CD4-positive, alpha-beta T cell treated with Interleukin-17A for 4 hours (primary cell): Measurements from ENCODE around the gene DOCK1.

Source experiments
- DNase-seq: peaks from one replicate; pipeline ENCODE4 v3.0.0-alpha.2; 2020; ENCODE audit warnings: mixed read lengths

DOCK1 gene

DNA sequence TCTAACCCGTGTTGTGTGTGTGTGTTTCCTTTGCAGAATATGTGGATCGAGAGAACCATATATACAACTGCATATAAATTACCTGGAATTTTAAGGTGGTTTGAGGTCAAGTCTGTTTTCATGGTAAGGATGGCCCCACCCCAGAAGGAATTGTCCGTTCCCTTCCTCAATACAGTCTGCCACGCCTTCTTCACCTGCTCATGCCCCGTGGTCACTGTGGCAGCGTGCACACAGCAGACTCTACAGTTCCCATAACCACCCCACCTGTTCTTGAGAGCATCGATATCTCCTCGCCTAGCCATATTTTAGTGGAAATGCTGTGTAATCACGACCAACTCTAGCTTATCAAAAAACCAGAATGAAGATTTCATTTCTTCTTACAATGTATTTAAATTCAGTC, 509.9 kb downstream of the DOCK1 start:
- DNase-seq = no peak

DNA sequence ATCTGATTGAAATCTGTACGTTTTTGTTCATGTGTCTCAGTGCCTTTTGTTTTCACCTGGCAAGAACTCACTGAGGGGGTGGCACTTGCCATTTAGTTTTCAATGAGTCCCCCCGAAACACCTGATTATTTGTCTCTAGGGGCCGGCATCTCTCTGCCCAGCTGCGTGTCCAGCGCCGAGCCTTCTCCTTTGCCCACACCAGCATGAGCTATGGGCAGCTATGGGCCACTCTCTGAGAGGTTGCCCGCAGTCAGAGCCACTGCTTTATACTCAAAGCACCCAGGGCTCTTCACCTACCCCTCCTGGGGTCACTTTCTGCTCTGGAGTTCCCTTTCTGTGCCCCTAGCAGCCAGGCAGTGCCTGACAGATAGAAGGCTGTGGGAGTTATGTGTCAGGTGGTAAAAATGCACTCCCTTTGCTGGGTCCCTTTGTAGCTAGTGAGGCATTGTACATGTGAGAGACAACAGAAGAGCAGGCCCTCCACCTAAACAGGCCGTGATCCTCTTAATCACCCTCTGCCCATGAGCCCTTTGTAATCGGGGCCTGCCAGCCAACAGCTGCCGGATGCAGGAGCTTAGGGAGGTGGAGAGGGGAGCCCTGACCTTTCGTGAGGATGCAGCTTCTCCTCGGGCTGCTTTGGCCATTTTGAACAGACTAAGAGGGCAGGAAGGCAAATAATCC, 510.8 kb downstream of the DOCK1 start:
- DNase-seq = no peak

DNA sequence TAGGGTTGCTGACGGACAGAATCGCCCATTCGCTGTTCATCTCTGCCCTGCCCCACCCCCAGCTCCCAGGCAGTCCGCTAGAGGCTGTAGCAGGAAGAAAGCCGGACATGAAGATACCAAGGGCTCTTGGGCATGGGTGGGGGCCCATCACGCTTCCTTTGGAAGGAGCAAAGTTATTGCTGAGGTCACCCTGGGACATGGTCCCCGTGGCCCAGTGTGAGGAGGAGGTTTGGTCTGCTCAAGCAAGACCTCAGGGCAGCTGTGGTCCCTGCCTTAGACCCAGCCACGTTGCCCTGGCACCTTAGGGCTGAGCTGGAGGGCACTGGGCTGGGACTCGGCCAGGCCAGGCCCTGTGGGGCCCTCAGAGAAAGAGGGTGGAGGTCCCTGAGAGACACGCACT, 511.8 kb downstream of the DOCK1 start:
- DNase-seq = no peak

DNA sequence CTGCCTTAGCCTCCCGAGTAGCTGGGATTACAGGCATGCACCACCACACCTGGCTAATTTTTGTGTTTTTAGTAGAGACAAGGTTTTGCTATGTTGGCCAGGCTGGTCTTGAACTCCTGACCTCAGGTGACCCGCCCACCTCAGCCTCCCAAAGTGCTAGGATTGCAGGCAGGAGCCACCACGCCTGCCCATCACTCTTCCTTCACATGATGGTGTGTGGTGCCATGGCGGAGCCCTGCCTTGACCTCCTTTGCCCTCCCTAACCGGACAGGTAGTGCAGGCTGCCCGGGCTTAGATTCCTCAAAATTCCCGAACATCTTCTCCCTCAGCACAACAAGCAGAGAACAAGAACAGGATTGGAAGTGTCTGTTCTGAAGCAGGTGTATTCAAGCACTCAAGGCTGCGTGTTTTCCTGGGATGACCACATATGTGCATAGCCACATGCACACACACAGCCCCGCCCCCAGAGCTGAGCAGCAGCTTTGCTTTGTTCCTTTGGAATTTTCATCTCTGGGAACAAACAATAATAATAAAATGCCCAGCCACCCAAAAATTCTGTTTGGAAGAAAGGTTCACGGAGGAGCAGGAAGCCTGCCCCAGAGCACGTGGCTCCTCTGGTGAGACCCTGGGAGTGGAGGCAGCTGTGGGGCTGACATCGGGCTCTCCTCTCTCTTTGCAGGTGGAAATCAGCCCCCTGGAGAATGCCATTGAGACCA, 512.6 kb downstream of the DOCK1 start:
- DNase-seq = no peak

DNA sequence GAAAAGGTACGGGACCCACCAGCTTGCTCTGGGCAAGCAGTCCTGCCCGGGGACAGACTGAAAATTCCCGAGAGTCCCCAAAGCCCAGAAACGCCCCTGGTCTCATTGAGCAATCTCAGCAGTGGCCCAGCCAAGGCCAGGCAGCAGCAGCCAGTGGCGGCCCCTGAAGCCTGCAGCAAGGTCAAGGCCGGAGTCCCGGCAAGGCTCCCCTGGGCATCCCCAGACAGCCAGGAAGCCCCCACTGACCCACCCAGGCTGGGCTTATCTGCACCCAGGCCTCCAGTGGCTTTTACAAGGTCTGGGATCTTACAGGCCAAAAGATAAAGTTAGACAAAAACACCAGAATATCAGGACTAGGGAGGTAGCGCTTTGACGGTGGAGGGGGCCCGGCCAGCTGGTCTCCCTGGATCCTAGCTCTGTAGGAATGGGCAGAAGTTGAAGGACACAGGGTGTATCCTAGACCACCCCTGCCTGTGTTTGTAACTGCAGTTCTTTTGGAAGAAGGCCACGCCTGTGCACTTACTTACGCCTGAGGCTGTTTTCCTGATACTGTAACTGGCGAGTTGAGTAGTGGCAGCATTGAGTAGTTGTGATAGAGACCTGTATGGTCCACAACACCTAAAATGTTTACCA, 513.4 kb downstream of the DOCK1 start:
- DNase-seq = no peak

DNA sequence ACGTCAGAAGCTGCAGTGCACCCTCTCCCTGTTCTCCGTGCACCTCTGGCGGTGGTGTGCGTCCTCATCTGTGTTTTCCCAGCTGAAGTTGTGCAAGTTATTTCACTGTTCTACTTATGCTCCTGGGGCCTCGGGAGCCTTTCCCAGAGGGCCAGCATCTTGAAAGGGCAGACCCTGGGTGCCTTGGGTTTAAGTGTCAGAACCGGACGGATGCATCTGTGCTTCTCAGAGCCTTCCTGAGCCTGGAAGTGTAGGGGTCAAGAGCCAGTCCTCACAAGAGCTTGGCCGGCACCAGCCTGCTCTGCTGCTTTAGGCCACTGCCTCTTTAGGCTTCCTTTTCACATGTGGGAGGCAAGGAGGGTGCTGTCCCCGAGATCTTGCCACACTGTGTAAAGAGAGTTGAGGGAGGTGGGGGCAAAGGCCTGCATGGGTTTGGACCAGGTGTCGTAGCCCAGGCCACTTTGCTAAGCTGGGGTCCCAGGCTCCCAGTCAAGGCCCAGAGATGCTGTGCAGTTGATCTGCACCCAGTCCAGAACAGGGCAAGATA, 515.0 kb downstream of the DOCK1 start:
- DNase-seq = no peak

DNA sequence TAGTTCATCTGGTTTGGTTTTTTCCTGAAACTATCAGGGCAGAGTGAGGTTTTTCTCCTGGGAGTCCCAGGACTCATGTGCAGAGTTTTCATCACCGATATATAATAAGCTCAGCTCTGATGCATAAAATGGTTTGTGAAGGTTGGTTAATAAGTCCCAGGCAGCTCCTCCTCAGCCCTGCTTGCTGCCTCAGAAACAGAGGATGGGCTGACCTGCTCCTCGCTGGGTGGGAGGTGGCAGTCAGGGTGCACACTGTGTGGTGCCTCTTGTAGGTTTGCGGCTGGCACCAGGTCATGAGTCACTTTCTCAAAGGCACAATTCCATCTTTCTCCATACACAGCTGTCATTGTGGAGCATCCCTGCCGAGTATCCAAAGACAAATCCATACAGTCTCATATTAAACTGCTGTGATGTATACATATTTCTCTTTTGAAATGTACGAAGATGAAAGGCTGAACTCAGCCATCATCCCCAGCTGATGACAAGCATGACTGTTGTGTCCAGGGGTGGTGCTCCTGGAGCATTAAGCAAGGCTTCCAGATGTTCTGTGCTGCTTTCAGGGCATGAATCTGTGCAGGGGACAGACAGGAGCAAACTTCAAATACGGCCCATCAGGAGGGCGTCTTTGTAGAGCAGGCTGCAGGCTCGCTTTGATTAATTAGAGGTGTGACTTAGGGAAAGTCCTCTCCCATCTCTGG, 518.1 kb downstream of the DOCK1 start:
- DNase-seq = no peak

DNA sequence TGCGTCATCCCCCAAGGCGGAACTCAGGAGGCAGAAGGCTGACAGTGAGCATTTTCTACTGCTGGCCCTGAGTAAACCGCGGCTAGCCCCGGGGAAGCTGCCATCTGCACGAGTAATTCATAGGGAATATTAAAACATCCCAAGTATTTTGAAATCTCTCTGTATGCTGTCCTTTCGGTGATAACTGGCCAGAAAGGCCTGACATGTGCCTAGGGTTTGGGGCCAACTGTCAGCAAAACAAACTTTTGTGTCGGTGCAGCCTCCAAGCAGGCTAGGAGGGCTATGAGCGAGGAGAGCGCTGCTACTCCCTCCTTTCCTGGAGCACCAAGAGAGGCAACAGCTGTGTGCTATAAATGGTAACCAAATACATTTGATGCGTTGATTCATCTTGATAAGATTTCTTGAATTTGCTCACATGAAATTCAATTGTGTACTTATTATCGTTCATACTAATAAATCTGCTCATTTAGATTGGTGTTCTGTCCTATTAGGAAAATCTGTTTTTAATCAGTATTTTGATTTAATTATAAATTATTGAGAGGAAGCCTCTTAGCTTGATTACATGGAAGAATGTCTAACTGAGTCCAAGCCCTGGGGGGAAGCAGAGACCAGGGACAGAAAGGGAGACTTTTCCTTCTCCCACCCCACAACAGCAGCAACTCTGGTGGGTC, 519.5 kb downstream of the DOCK1 start:
- DNase-seq = no peak

DNA sequence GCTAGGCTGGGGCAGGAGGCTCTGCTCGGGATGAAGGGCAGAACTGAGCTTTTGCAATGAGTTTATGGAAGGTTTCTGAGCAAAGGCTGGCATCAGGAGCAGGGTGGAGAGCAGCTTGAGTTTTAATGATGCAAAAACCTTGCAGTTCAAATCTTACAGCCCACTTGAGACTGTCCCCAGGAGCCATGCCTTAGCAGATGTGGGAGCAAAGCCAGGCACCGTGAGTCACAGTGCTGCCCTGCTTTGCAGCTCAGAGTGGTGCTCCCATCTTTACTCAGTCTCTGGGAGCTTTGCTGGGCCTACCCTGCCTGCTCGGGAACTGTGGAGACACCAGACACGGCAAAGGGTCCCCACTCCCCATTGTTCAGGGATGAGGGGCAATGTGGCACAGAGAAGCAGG, 521.5 kb downstream of the DOCK1 start:
- no peak for DNase-seq

DNA sequence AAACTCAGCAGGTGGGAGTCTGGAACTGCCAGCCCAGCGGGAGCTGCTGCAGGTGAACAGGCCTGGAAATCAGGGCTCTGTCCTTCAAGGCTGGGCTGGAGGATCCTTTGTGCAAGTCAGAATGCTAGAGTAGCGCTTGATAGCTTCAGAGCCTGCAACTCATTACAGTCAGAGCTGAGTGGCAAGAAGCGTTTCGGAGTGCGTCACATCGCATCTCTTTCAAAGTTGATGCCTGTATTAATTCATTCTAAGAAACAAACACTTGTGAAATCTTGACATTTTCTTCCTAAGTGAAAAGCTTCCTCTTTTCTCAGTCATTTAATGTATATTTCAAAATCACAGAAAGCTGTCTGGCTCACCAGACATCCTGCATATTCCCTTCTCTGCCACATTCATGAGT, 522.7 kb downstream of the DOCK1 start:
- no peak for DNase-seq

DNA sequence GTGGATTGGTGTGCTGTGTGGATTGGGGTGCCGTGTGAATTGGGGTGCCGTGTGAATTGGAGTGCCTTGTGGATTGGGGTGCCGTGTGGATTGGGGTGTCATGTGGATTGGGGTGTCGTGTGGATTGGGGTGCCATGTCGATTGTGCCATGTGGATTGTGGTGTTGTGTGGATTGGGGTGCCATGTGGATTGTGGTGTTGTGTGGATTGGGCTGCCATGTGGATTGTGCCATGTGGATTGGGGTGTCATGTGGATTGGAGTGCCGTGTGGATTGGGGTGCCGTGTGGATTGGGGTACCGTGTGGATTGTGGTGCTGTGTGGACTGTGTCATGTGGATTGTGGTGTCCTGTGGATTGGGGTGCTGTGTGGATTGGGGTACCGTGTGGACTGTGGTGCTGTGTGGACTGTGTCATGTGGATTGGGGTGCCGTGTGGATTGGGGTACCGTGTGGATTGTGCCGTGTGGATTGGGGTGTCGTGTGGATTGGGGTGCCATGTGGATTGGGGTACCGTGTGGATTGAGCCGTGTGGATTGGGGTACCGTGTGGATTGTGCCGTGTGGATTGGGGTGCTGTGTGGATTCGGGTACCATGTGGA, 523.3 kb downstream of the DOCK1 start:
- DNase-seq = no peak

DNA sequence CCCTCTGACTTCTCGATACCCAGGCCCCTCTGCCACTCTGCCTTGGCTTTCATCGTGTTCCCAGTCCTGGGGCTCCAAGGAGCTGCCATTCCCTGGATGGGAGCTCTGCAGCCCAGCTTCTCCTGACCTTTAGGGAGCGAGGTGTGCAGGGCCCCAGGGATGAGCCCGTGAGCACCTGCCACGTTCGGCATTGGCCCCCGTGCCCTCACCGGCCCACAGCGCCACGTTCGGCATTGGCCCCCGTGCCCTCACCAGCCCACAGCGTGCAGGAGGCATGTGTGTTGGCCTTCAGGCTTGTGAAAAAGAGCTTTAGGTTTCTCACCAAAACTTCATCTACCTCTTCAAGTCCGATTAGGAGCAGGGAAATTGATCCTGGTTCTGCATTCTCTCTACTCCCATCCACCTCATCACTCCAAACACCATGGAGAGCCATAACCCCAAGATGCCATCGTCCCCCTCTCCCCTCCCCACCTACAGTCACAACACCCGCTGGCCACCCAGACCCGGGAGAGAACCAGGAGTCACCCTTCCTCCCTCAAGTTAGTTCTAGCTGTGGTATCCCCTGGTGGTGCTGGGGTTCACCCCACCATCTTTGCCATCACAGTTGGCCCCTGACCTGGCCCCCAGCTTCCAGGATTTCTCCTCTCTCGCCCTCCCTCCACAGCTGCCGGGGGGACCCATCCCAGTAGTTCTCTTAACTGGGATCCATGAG, 524.5 kb downstream of the DOCK1 start:
- no peak for DNase-seq

DNA sequence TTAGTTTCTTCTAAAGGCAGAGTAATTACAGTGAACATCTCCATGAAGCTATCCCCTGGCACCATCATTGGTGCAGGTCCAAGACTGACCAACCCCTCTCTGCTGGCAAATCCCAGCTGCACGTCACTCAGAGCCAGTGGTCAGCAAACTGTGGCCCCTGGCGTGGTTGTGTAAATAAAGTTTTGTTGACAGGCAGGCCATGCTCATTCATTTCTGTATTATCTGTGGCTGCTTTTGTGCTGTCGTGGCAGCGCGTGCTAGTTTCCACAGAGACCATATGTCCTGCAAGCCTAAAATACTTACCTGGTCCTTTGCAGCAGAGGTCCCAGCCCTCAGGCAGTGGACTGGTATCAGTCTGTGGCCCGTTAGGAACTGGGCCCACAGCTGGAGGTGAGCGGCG, 526.3 kb downstream of the DOCK1 start:
- no peak for DNase-seq

DNA sequence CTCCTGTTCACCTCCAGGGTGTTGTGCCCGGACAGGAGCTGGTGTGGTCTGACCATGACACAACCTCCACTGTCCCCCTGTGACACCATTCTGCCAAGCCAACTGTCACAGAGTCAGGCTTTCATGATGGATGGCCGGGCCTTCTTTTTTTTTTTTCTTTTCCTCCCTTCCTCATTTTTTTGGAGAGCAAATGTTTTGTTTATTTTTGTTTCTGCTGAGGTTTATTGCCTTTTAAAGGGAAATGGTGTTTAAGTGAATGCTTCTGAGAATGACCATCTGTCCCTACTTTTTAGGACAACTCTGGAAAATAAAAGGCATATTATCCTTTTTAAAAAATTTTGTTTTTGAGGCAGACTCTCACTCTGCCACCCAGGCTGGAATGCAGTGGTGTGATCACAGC, 528.8 kb downstream of the DOCK1 start:
- no peak for DNase-seq

DNA sequence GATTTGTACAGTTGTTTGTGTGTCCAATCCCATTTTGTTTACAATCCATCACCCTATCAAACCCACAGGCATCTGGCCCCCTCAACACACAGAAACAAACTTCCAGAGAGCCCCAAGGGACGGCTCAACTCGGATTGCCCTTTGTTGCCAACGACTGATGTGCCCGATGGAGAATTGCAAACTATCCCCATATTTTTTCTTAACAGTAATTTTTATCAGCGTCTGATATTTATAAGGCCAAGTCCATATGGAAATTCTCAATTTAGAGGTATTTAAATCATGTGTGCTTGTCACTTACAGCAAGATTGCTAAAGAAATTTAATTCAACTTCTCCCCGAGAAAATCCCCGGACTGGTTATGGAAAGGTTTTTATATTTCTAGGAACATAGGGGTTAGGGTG, 530.0 kb downstream of the DOCK1 start:
- DNase-seq = no peak

DNA sequence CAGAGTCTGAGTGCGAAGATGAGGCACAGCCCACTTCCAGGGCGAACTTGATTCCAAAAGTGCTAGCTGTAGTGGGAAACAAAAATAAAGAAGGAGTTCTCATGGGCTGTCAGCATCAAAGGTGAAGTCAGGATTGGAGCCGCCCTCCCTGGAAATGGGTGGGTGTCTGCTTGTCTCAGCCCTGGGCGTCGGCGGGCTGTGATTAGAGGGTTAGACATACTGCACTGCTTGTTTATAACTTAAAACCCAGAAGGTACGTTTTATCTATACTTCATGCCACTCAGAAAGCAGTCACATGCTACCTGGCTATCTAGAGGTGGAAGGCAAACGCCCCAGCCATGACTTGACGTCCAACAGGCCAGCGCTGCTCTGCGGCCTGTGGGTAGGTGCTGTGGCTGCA, 535.1 kb downstream of the DOCK1 start:
- no peak for DNase-seq

DNA sequence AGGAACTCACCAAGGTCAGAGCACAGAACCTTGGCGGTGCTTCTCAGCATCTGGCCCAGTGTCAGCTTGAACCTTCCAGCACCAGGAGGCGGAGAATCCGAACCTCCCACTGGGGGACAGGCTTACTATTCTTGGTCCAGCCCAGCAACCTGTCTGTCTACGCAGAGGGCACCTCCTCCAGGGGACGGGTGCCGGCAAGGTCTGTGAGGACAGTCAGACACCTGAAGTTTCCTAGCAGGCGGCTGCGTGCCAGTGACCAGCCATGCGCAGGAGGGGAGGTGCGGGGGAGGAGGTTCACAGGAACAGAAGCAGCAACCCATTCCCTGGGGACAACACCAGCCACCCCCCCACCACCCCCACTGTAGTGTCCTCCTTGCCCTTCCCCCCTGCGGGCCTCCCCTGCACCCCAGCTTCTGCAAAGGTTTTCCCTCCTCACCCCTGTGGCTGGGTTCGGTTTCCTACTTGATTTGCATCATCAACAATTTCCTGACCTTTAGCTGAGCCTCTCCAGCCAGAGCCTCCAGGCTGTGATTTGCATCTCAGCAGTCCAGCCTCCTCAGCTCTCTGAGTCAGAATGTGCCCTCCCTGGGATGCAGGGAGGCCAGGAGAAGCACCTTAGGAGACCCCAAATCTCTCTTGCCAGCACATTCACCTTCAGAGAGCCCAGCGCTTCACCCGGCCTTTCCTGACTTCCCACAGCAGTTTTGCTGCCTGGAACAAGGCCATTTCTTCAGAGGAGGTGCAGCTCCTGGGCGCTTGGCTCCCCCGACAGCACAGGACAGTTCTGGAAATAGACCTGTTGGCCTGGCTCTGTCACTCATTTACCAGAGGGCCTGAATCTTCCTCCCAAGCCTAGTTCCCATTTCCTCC, 536.4 kb downstream of the DOCK1 start:
- DNase-seq = no peak

DNA sequence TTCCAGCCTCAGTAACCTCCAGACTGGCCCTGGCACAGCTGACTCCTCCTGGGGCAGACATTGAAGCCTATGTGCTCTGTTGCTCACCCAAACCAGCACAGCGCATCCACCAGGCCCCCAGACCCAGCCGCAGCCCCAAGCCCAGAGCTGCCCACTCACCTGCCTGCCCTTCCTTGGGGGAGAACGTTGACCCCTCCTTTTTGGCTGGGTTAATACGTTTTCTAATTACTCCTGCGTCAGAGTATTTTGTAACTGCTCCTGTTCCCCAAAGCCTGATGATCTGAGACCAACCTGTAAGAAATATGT, 536.9 kb downstream of the DOCK1 start:
- no peak for DNase-seq

DNA sequence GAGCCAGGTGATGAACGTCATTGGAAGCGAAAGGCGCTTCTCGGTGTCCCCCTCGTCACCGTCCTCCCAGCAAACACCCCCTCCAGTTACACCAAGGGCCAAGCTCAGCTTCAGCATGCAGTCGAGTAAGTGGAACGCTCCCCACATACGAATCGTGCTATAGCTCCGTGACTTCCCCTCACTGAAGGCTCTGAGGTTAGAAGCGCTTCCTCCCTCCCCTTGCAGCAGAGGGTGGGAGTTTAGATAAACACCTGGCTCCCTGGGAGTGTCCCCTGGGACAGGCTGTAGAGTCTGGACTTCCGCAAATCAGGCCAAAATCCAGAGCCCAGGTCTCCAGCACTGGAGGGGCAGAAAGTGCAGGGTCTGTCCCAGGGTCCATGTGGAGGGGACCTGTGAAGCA, 538.9 kb downstream of the DOCK1 start:
- no peak for DNase-seq

DNA sequence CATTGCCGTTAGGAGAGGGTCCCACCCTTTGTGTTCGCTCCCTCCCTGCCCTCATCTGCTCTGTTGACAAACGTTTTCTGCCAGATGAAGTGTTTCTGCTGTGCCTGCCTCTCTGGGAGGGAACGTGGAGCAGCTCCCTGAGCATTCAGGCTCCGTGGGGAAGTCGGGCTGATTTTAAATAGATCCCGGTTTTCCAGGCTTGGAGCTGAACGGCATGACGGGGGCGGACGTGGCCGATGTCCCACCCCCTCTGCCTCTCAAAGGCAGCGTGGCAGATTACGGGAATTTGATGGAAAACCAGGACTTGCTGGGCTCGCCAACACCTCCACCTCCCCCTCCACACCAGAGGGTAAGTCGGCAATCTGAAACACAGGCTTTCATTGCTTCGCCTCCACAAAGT, 542.0 kb downstream of the DOCK1 start:
- DNase-seq = no peak

DNA sequence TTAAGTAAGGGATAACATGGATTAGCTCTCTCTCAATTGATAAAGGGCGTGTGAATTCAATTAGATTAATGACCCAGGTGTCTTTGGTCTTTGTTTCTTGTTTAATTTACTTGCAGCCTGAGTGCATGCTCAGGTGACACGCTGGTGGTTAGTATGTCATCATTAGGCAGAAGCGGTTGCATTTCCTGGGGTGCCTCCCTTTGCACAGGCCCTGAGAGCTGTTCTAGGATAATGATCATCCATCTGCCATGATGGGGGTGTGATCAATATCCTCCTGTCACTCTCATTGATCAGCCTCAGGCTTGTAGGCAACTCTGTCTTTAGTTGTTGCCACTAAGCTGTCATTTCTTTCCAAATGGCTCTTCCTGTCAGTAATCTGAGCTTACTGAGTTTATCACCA, 544.3 kb downstream of the DOCK1 start:
- DNase-seq = no peak
